MM.1S (cell line): Measurements from ENCODE around the gene CPXM1.

Experiments
- DNase-seq: peaks from one replicate; pipeline ENCODE4 v3.0.0-alpha.2; 2015
- H2AFZ ChIP-seq: fragments of 300-600 bp; sonication (generic); 2 replicates; pipeline ENCODE4 v1.6.0; 2016; ENCODE audit warnings: antibody characterized with exemption, low read length
- H3F3A ChIP-seq: fragments of 300-600 bp; sonication (generic); 2 replicates; pipeline ENCODE4 v1.6.1; 2016; ENCODE audit warnings: mild to moderate bottlenecking, antibody characterized with exemption, low read length, moderate library complexity, mixed read lengths; ENCODE audit not compliant: insufficient read depth
- H3K27ac ChIP-seq: fragments of 300-600 bp; sonication (generic); 2 replicates; pipeline ENCODE4 v1.5.1; 2016; ENCODE audit warnings: mild to moderate bottlenecking, low read length
- H3K27me3 ChIP-seq: fragments of 300-600 bp; sonication (generic); replicated peaks from 2 replicates; pipeline ENCODE4 v1.6.0; 2016; ENCODE audit warnings: low read length; ENCODE audit not compliant: insufficient read depth
- H3K36me3 ChIP-seq: fragments of 300-600 bp; sonication (generic); replicated peaks from 2 replicates; pipeline ENCODE4 v1.6.1; 2016; ENCODE audit warnings: mild to moderate bottlenecking, low read length, mixed read lengths; ENCODE audit not compliant: insufficient read depth
- H3K4me1 ChIP-seq: fragments of 300-600 bp; sonication (generic); 2 replicates; pipeline ENCODE4 v1.6.1; 2016; ENCODE audit warnings: low read length, mixed read lengths
- H3K4me2 ChIP-seq: fragments of 300-600 bp; sonication (generic); 2 replicates; pipeline ENCODE4 v1.6.0; 2016; ENCODE audit warnings: low read depth, low read length
- H3K4me3 ChIP-seq: fragments of 300-600 bp; sonication (generic); 2 replicates; pipeline ENCODE4 v1.5.1; 2016; ENCODE audit warnings: low read length, mixed read lengths
- H3K79me2 ChIP-seq: fragments of 300-600 bp; sonication (generic); 2 replicates; pipeline ENCODE4 v1.6.1; 2016; ENCODE audit warnings: mixed run types, low read length, mixed read lengths
- H3K9ac ChIP-seq: fragments of 300-600 bp; sonication (generic); 2 replicates; pipeline ENCODE4 v1.6.1; 2016; ENCODE audit warnings: low read length, mixed read lengths
- H3K9me2 ChIP-seq: fragments of 300-600 bp; sonication (generic); replicated peaks from 2 replicates; pipeline ENCODE4 v1.6.1; 2016; ENCODE audit warnings: mild to moderate bottlenecking, low read length, mixed read lengths; ENCODE audit not compliant: insufficient read depth
- H3K9me3 ChIP-seq: fragments of 300-600 bp; sonication (generic); replicated peaks from 2 replicates; pipeline ENCODE4 v1.6.1; 2016; ENCODE audit warnings: mild to moderate bottlenecking, low read length, mixed read lengths; ENCODE audit not compliant: insufficient read depth
- H4K20me1 ChIP-seq: fragments of 300-600 bp; sonication (generic); 2 replicates; pipeline ENCODE4 v1.6.1; 2016; ENCODE audit warnings: mild to moderate bottlenecking, low read length, moderate library complexity, mixed read lengths; ENCODE audit not compliant: insufficient read depth
- EZH2 ChIP-seq: fragments of 300-600 bp; sonication (generic); optimal IDR thresholded peaks from 2 replicates; pipeline ENCODE3; 2017; ENCODE audit warnings: low read depth, mild to moderate bottlenecking, antibody characterized with exemption, low read length, mixed read lengths
- EZH2phosphoT487 ChIP-seq: fragments of 300-600 bp; sonication (generic); IDR thresholded peaks from 2 replicates; pipeline ENCODE4 v1.6.1; 2018; ENCODE audit warnings: antibody characterized with exemption, low read length
- TF ChIP-seq, protein P1 (sequence below): fragments of 300-600 bp; sonication (generic); IDR thresholded peaks from 2 replicates; pipeline ENCODE4 v1.5.1; 2016; ENCODE audit warnings: antibody characterized with exemption, low read length, mixed read lengths

The CPXM1 gene

GRCh38 chr20:2763186-2763585 lies 37.2 kb downstream of the CPXM1 start:
- H3K9me2 ChIP-seq: no peaks in the 10 kb centered on the region
- no peak for DNase-seq
- no peaks in the 10 kb centered on the region for H4K20me1 ChIP-seq
- no peak overlapping the region for H3K27ac ChIP-seq
- H3K4me1 ChIP-seq: no peaks in the 10 kb centered on the region
- H3K27me3 ChIP-seq: no peaks in the 10 kb centered on the region
- no peak overlapping the region for H3K9ac ChIP-seq
- H3K9me3 ChIP-seq: no peaks in the 10 kb centered on the region
- no peak overlapping the region for H3K4me2 ChIP-seq
- H3K36me3 ChIP-seq: no peaks in the 10 kb centered on the region
- no peaks in the 10 kb centered on the region for H3F3A ChIP-seq
- TF ChIP-seq, protein P1, sequence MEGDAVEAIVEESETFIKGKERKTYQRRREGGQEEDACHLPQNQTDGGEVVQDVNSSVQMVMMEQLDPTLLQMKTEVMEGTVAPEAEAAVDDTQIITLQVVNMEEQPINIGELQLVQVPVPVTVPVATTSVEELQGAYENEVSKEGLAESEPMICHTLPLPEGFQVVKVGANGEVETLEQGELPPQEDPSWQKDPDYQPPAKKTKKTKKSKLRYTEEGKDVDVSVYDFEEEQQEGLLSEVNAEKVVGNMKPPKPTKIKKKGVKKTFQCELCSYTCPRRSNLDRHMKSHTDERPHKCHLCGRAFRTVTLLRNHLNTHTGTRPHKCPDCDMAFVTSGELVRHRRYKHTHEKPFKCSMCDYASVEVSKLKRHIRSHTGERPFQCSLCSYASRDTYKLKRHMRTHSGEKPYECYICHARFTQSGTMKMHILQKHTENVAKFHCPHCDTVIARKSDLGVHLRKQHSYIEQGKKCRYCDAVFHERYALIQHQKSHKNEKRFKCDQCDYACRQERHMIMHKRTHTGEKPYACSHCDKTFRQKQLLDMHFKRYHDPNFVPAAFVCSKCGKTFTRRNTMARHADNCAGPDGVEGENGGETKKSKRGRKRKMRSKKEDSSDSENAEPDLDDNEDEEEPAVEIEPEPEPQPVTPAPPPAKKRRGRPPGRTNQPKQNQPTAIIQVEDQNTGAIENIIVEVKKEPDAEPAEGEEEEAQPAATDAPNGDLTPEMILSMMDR: no peak
- TF ChIP-seq EZH2phosphoT487 (no peak), EZH2 (no peak)
- no peak overlapping the region for H3K4me3 ChIP-seq
- H3K79me2 ChIP-seq: no peaks in the 10 kb centered on the region
- H2AFZ ChIP-seq: no peak overlapping the region

DNA sequence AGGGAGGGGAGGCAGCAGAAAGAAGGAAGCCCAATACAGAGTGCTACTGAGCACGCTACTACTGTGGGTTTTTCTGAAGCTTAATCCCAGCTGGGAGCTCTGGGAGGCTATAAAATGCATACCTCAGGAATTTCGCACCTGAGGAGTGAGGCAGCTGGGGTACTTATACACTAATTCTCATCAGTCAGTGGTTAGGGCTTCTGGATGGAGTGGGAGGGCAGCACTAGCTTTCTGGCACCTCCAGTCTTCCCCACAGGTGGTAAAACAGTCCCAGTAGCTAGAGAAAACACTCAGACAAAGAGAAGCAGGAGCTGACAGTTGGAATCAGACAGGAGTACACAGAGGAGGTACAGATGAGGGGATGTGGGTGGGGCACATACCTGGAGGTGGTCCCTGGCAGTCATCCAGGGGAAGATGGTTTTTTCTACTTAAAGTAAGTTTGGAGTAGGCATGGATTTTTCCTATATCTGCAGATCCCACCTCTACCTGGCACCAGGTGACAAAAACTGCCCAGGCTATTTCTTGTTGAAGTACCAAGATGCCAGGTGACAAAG lies 37.8 kb downstream of the CPXM1 start:
- H4K20me1 ChIP-seq: no peaks in the 10 kb centered on the region
- H3K36me3 ChIP-seq: no peaks in the 10 kb centered on the region
- H3K4me3 ChIP-seq: no peak overlapping the region
- no peaks in the 10 kb centered on the region for H3K4me1 ChIP-seq
- no peaks in the 10 kb centered on the region for H3K27me3 ChIP-seq
- no peak for DNase-seq
- H3K9me2 ChIP-seq: no peaks in the 10 kb centered on the region
- no peaks in the 10 kb centered on the region for H3K9me3 ChIP-seq
- no peaks in the 10 kb centered on the region for H3F3A ChIP-seq
- H3K27ac ChIP-seq: no peak overlapping the region
- no peak overlapping the region for H3K4me2 ChIP-seq
- no peak overlapping the region for H3K9ac ChIP-seq
- H3K79me2 ChIP-seq: no peaks in the 10 kb centered on the region
- no peak overlapping the region for H2AFZ ChIP-seq
- TF ChIP-seq EZH2 (no peak), EZH2phosphoT487 (no peak)
- TF ChIP-seq, protein P1: no peak

GRCh38 chr20:2761885-2762284 lies 38.5 kb downstream of the CPXM1 start:
- no peaks in the 10 kb centered on the region for H3K4me1 ChIP-seq
- no peaks in the 10 kb centered on the region for H4K20me1 ChIP-seq
- H3K9ac ChIP-seq: no peak overlapping the region
- H3F3A ChIP-seq: no peaks in the 10 kb centered on the region
- TF ChIP-seq EZH2phosphoT487: no peak
- TF ChIP-seq, protein P1: no peak
- no peak for TF ChIP-seq EZH2
- H3K9me2 ChIP-seq: no peaks in the 10 kb centered on the region
- no peaks in the 10 kb centered on the region for H3K27me3 ChIP-seq
- H3K4me2 ChIP-seq: no peak overlapping the region
- no peaks in the 10 kb centered on the region for H3K36me3 ChIP-seq
- no peaks in the 10 kb centered on the region for H3K79me2 ChIP-seq
- no peak overlapping the region for H3K27ac ChIP-seq
- DNase-seq: no peak
- H3K9me3 ChIP-seq: no peaks in the 10 kb centered on the region
- no peak overlapping the region for H2AFZ ChIP-seq
- H3K4me3 ChIP-seq: no peak overlapping the region
